Mesenchymal stem cell (in vitro differentiated cells and primary cell): ENCODE measurements around the gene UNC119B.

Source experiments
- DNase-seq: peaks from one replicate; pipeline ENCODE4 v3.0.0-alpha.2; 2013
- H2AFZ ChIP-seq: one replicate; pipeline ENCODE4 v1.6.1; 2013; ENCODE audit warnings: low read depth, mild to moderate bottlenecking, control low read depth, inconsistent platforms, low read length, moderate library complexity
- H2AK5ac ChIP-seq: 2 replicates; pipeline ENCODE4 v1.6.1; 2013; ENCODE audit warnings: low read length, moderate library complexity, mild to moderate bottlenecking, inconsistent platforms; ENCODE audit not compliant: severe bottlenecking
- H2BK120ac ChIP-seq: one replicate; pipeline ENCODE4 v1.6.1; 2013; ENCODE audit warnings: low read depth, mild to moderate bottlenecking, inconsistent platforms, low read length, moderate library complexity
- H2BK12ac ChIP-seq, 2 experiments: one replicate each; pipeline ENCODE4 v1.6.1; 2013; ENCODE audit warnings: inconsistent platforms in 2 of 2, low read length in 2 of 2, mild to moderate bottlenecking in 2 of 2, moderate library complexity in 2 of 2, control low read depth in 1 of 2
- H2BK15ac ChIP-seq: one replicate; pipeline ENCODE4 v1.6.1; 2013; ENCODE audit warnings: mild to moderate bottlenecking, low read depth, inconsistent platforms; ENCODE audit not compliant: poor library complexity, severe bottlenecking
- H2BK5ac ChIP-seq: 2 replicates; pipeline ENCODE4 v1.6.1; 2013; ENCODE audit warnings: low read depth, mild to moderate bottlenecking, low read length, control low read depth, inconsistent platforms; ENCODE audit not compliant: poor library complexity, severe bottlenecking
- H3K14ac ChIP-seq, 2 experiments: one replicate each; pipeline ENCODE4 v1.6.1; 2013; ENCODE audit warnings: inconsistent platforms in 2 of 2, low read length in 2 of 2, control low read depth in 1 of 2, mild to moderate bottlenecking in 1 of 2, moderate library complexity in 1 of 2
- H3K18ac ChIP-seq, 2 experiments: one replicate each; pipeline ENCODE4 v1.6.1; 2013; ENCODE audit warnings: inconsistent platforms in 2 of 2, low read length in 2 of 2, control low read depth in 1 of 2, low read depth in 1 of 2, mild to moderate bottlenecking in 1 of 2
- H3K23ac ChIP-seq, 2 experiments: one replicate each; pipeline ENCODE4 v1.6.1; 2013; ENCODE audit warnings: inconsistent platforms in 2 of 2, low read length in 2 of 2, mild to moderate bottlenecking in 2 of 2, moderate library complexity in 2 of 2, control low read depth in 1 of 2
- H3K27ac ChIP-seq: 2 replicates; pipeline ENCODE4 v1.5.1; 2013; ENCODE audit warnings: mild to moderate bottlenecking, moderate library complexity, low read length, control low read depth, inconsistent platforms; ENCODE audit not compliant: poor library complexity, severe bottlenecking
- H3K27me3 ChIP-seq, 2 experiments: 2 replicates each; pipeline versions ENCODE4 v1.6.1 to v1.7.0; 2013; ENCODE audit warnings: low read length in 2 of 2, mild to moderate bottlenecking in 2 of 2, moderate library complexity in 2 of 2, control low read depth in 1 of 2, inconsistent platforms in 1 of 2; ENCODE audit not compliant: control insufficient read depth in 1 of 2, insufficient read depth in 1 of 2
- H3K36me3 ChIP-seq, 2 experiments: 2 replicates each; pipeline versions ENCODE4 v1.6.1 to v1.7.0; 2013; ENCODE audit warnings: low read length in 2 of 2, control low read depth in 1 of 2, inconsistent platforms in 1 of 2, low read depth in 1 of 2, mild to moderate bottlenecking in 1 of 2; ENCODE audit not compliant: insufficient read depth in 2 of 2, control insufficient read depth in 1 of 2
- H3K4ac ChIP-seq, 2 experiments: one replicate each; pipeline ENCODE4 v1.6.1; 2013; ENCODE audit warnings: inconsistent platforms in 2 of 2, low read length in 2 of 2, mild to moderate bottlenecking in 2 of 2, moderate library complexity in 2 of 2, control low read depth in 1 of 2, low read depth in 1 of 2
- H3K4me1 ChIP-seq: 2 replicates; pipeline ENCODE4 v1.6.1; 2013; ENCODE audit warnings: low read depth, low read length, control low read depth; ENCODE audit not compliant: control insufficient read depth, insufficient read depth
- H3K4me2 ChIP-seq: 2 replicates; pipeline ENCODE4 v1.6.1; 2013; ENCODE audit warnings: low read length, mild to moderate bottlenecking, inconsistent platforms; ENCODE audit not compliant: poor library complexity, severe bottlenecking
- H3K4me3 ChIP-seq, 2 experiments: 2 replicates each; pipeline versions ENCODE4 v1.5.1 to v1.7.0; 2013; ENCODE audit warnings: low read length in 2 of 2, mild to moderate bottlenecking in 2 of 2, control low read depth in 1 of 2, low read depth in 1 of 2; ENCODE audit not compliant: insufficient read depth in 1 of 2
- H3K79me1 ChIP-seq: replicated peaks from 2 replicates; pipeline ENCODE4 v1.6.1; 2013; ENCODE audit warnings: mild to moderate bottlenecking, control low read depth, low read length, inconsistent platforms; ENCODE audit not compliant: poor library complexity, severe bottlenecking
- H3K9ac ChIP-seq: 2 replicates; pipeline ENCODE4 v1.7.0; 2013; ENCODE audit warnings: mild to moderate bottlenecking, low read length, moderate library complexity
- H3K9me3 ChIP-seq: 2 replicates; pipeline ENCODE4 v1.7.0; 2013; ENCODE audit warnings: mild to moderate bottlenecking, low read length; ENCODE audit not compliant: control insufficient read depth
- H4K8ac ChIP-seq: one replicate; pipeline ENCODE4 v1.6.1; 2013; ENCODE audit warnings: inconsistent platforms, mild to moderate bottlenecking, low read length, moderate library complexity
- H4K91ac ChIP-seq: one replicate; pipeline ENCODE4 v1.6.1; 2013; ENCODE audit warnings: mild to moderate bottlenecking, low read length, inconsistent platforms
- WGBS: methylation state at CpG from one replicate; pipeline ENCODE4 v1.1.7; 2013; ENCODE audit warnings: mixed read lengths; 5-methylcytosine and 5-hydroxymethylcytosine counted together

The UNC119B gene

GRCh38 chr12:120739031-120739762, 28.9 kb downstream of the UNC119B start:
- Histone ChIP-seq H3K14ac (no peak overlapping the region), H2AFZ (no peak overlapping the region), H3K4me2 (no peak overlapping the region), H2BK120ac (no peak overlapping the region), H3K79me1 (no peaks in the 10 kb centered on the region), H3K36me3 (peaks cover 0 to 23% of the 10 kb centered on the region in 2 experiments), H3K27ac (no peak overlapping the region), H3K4me3 (no peak overlapping the region), H2BK15ac (no peak overlapping the region), H3K4me1 (no peaks in the 10 kb centered on the region), H2AK5ac (no peak overlapping the region), H3K4ac (no peak overlapping the region), H2BK12ac (no peak overlapping the region), H3K23ac (no peak overlapping the region), H3K18ac (no peak overlapping the region), H4K8ac (no peak overlapping the region), H2BK5ac (no peak overlapping the region), H3K27me3 (no peaks in the 10 kb centered on the region), H3K9ac (no peak overlapping the region), H4K91ac (no peak overlapping the region), H3K9me3 (no peaks in the 10 kb centered on the region)
- WGBS: 95% methylated on average over 38 of the region's 38 CpGs
- no peak for DNase-seq

GRCh38 chr12:120739821-120740613, 29.8 kb downstream of the UNC119B start:
- H2BK12ac ChIP-seq: no peak overlapping the region
- no peaks in the 10 kb centered on the region for H3K9me3 ChIP-seq
- H4K8ac ChIP-seq: no peak overlapping the region
- no peaks in the 10 kb centered on the region for H3K79me1 ChIP-seq
- H4K91ac ChIP-seq: no peak overlapping the region
- no peak overlapping the region for H3K9ac ChIP-seq
- H2BK15ac ChIP-seq: no peak overlapping the region
- no peak overlapping the region for H2BK5ac ChIP-seq
- no peaks in the 10 kb centered on the region for H3K4me1 ChIP-seq
- H3K4me3 ChIP-seq: no peak overlapping the region
- no peak overlapping the region for H3K23ac ChIP-seq
- H3K27me3 ChIP-seq: no peaks in the 10 kb centered on the region
- DNase-seq: no peak
- no peak overlapping the region for H2BK120ac ChIP-seq
- peaks cover 0 to 21% of the 10 kb centered on the region in 2 experiments for H3K36me3 ChIP-seq
- H2AK5ac ChIP-seq: no peak overlapping the region
- H3K14ac ChIP-seq: no peak overlapping the region
- H2AFZ ChIP-seq: no peak overlapping the region
- no peak overlapping the region for H3K4me2 ChIP-seq
- WGBS: 91% methylated on average over 16 of the region's 16 CpGs
- H3K27ac ChIP-seq: no peak overlapping the region
- no peak overlapping the region for H3K4ac ChIP-seq
- no peak overlapping the region for H3K18ac ChIP-seq

- H2BK15ac ChIP-seq: no peak overlapping the region
- no peak overlapping the region for H3K14ac ChIP-seq
- no peak overlapping the region for H2AK5ac ChIP-seq
- no peak overlapping the region for H3K4me2 ChIP-seq
- H2AFZ ChIP-seq: no peak overlapping the region
- no peak overlapping the region for H2BK5ac ChIP-seq
- no peak overlapping the region for H3K27ac ChIP-seq
- H3K27me3 ChIP-seq: no peaks in the 10 kb centered on the region
- no peak overlapping the region for H3K18ac ChIP-seq
- H3K23ac ChIP-seq: no peak overlapping the region
- H4K91ac ChIP-seq: no peak overlapping the region
- no peak for DNase-seq
- H3K4me1 ChIP-seq: no peaks in the 10 kb centered on the region
- WGBS: 92% methylated on average over 15 of the region's 15 CpGs
- H2BK120ac ChIP-seq: no peak overlapping the region
- H3K4me3 ChIP-seq: no peak overlapping the region
- no peaks in the 10 kb centered on the region for H3K79me1 ChIP-seq
- no peak overlapping the region for H2BK12ac ChIP-seq
- no peaks in the 10 kb centered on the region for H3K9me3 ChIP-seq
- H3K9ac ChIP-seq: no peak overlapping the region
- peaks cover 0 to 21% of the 10 kb centered on the region in 2 experiments for H3K36me3 ChIP-seq
- no peak overlapping the region for H4K8ac ChIP-seq
- no peak overlapping the region for H3K4ac ChIP-seq
Observed at GRCh38 chr12:120740871-120741270, 30.6 kb downstream of the UNC119B start.
